Karpas-422 (cell line): ENCODE data around the gene DCTD. TPM values are rescaled to one million over a fixed set of nuclear protein-coding genes. Genes with fewer than 3 reads are reported as not detected.

Experiments
- DNase-seq: peaks from one replicate; pipeline ENCODE4 v3.0.0-alpha.2; 2015
- H2AFZ ChIP-seq: fragments of 200-600 bp; sonication (generic); 2 replicates; pipeline ENCODE4 v1.6.1; 2014; ENCODE audit warnings: antibody characterized with exemption, low read length, mixed read lengths
- H3K27ac ChIP-seq: fragments of 200-600 bp; sonication (generic); 2 replicates; pipeline ENCODE4 v1.5.1; 2014; ENCODE audit warnings: mild to moderate bottlenecking, low read length, moderate library complexity
- H3K27me3 ChIP-seq: fragments of 200-600 bp; sonication (generic); 2 replicates; pipeline ENCODE4 v1.6.1; 2014; ENCODE audit warnings: low read length, mixed read lengths
- H3K36me3 ChIP-seq: fragments of 200-600 bp; sonication (generic); 2 replicates; pipeline ENCODE4 v1.6.1; 2014; ENCODE audit warnings: low read length, mixed read lengths; ENCODE audit not compliant: insufficient read depth
- H3K4me1 ChIP-seq: fragments of 200-600 bp; sonication (generic); 2 replicates; pipeline ENCODE4 v1.6.1; 2014; ENCODE audit warnings: mild to moderate bottlenecking, low read length, mixed read lengths
- H3K4me2 ChIP-seq: fragments of 200-600 bp; sonication (generic); 2 replicates; pipeline ENCODE4 v1.6.1; 2014; ENCODE audit warnings: low read length, low read depth, mild to moderate bottlenecking; ENCODE audit not compliant: poor library complexity, severe bottlenecking
- H3K4me3 ChIP-seq: fragments of 200-600 bp; sonication (generic); 2 replicates; pipeline ENCODE4 v1.5.1; 2014; ENCODE audit warnings: mild to moderate bottlenecking, antibody characterized with exemption, low read length, mixed read lengths
- H3K79me2 ChIP-seq: fragments of 200-600 bp; sonication (generic); 2 replicates; pipeline ENCODE4 v1.6.1; 2014; ENCODE audit warnings: mild to moderate bottlenecking, low read length, mixed read lengths
- H3K9ac ChIP-seq: fragments of 200-600 bp; sonication (generic); 2 replicates; pipeline ENCODE4 v1.6.0; 2014; ENCODE audit warnings: low read length
- H3K9me2 ChIP-seq: fragments of 200-600 bp; sonication (generic), shearing (Covaris generic); replicated peaks from 2 replicates; pipeline ENCODE4 v1.6.0; 2014; ENCODE audit warnings: mild to moderate bottlenecking, low read length, moderate library complexity; ENCODE audit not compliant: insufficient read depth
- H3K9me3 ChIP-seq: fragments of 300-700, 200-600 bp; sonication (generic); 2 replicates; pipeline ENCODE4 v1.6.1; 2014; ENCODE audit warnings: low read length, mixed read lengths
- H4K20me1 ChIP-seq: fragments of 200-600 bp; sonication (generic); 2 replicates; pipeline ENCODE4 v1.6.1; 2014; ENCODE audit warnings: mild to moderate bottlenecking, antibody characterized with exemption, low read length, low read depth; ENCODE audit not compliant: insufficient read depth
- total RNA-seq: library from RNA; depleted of rRNA; stranded (reverse); fragments of >200 nt; shearing (Covaris generic); gene quantifications from 2 replicates; pipeline ENCODE4 v1.2.3, GENCODE V29; 2014; ENCODE audit warnings: low replicate concordance

Gene DCTD
- total RNA-seq, 1 experiment from 2014 or later = 12.1 TPM

GRCh38 chr4:182885738-182886077 is 31.5 kb downstream of the DCTD start:
- Histone ChIP-seq H3K4me2 (no peak overlapping the region), H3K27ac (no peak overlapping the region), H3K79me2 (no peaks in the 10 kb centered on the region), H3K4me3 (no peak overlapping the region), H3K27me3 (no peaks in the 10 kb centered on the region), H3K9ac (no peak overlapping the region), H2AFZ (no peak overlapping the region), H3K9me2 (no peaks in the 10 kb centered on the region), H3K9me3 (no peaks in the 10 kb centered on the region), H3K36me3 (no peaks in the 10 kb centered on the region), H3K4me1 (no peaks in the 10 kb centered on the region), H4K20me1 (no peaks in the 10 kb centered on the region)
- DNase-seq = no peak

GRCh38 chr4:182885022-182885737 is 32.0 kb downstream of the DCTD start:
- H3K4me1 ChIP-seq = no peaks in the 10 kb centered on the region
- no peaks in the 10 kb centered on the region for H3K9me2 ChIP-seq
- no peaks in the 10 kb centered on the region for H4K20me1 ChIP-seq
- H3K9me3 ChIP-seq = no peaks in the 10 kb centered on the region
- no peak overlapping the region for H3K9ac ChIP-seq
- H3K4me2 ChIP-seq = no peak overlapping the region
- H3K79me2 ChIP-seq = no peaks in the 10 kb centered on the region
- H3K27ac ChIP-seq = no peak overlapping the region
- H3K36me3 ChIP-seq = no peaks in the 10 kb centered on the region
- H3K4me3 ChIP-seq = no peak overlapping the region
- no peak for DNase-seq
- H3K27me3 ChIP-seq = no peaks in the 10 kb centered on the region
- no peak overlapping the region for H2AFZ ChIP-seq

GRCh38 chr4:182884040-182884439 is 33.1 kb downstream of the DCTD start:
- Histone ChIP-seq H3K27me3 (no peaks in the 10 kb centered on the region), H3K36me3 (no peaks in the 10 kb centered on the region), H3K4me1 (no peaks in the 10 kb centered on the region), H3K4me3 (no peak overlapping the region), H3K79me2 (no peaks in the 10 kb centered on the region), H3K27ac (no peak overlapping the region), H3K9me2 (no peaks in the 10 kb centered on the region), H2AFZ (no peak overlapping the region), H3K9me3 (no peaks in the 10 kb centered on the region), H3K9ac (no peak overlapping the region), H3K4me2 (no peak overlapping the region), H4K20me1 (no peaks in the 10 kb centered on the region)
- no peak for DNase-seq

- H2AFZ ChIP-seq = no peak overlapping the region
- no peaks in the 10 kb centered on the region for H3K27me3 ChIP-seq
- no peaks in the 10 kb centered on the region for H3K36me3 ChIP-seq
- no peak overlapping the region for H3K4me3 ChIP-seq
- no peaks in the 10 kb centered on the region for H3K4me1 ChIP-seq
- no peaks in the 10 kb centered on the region for H3K9me3 ChIP-seq
- no peaks in the 10 kb centered on the region for H3K9me2 ChIP-seq
- H4K20me1 ChIP-seq = no peaks in the 10 kb centered on the region
- H3K9ac ChIP-seq = no peak overlapping the region
- H3K4me2 ChIP-seq = no peak overlapping the region
- no peak for DNase-seq
- no peak overlapping the region for H3K27ac ChIP-seq
- no peaks in the 10 kb centered on the region for H3K79me2 ChIP-seq
Measured at GRCh38 chr4:182883351-182883750, 33.8 kb downstream of the DCTD start.

- no peak overlapping the region for H2AFZ ChIP-seq
- H3K79me2 ChIP-seq = no peaks in the 10 kb centered on the region
- no peak overlapping the region for H3K4me2 ChIP-seq
- no peak overlapping the region for H3K9ac ChIP-seq
- H3K4me3 ChIP-seq = no peak overlapping the region
- H3K4me1 ChIP-seq = no peaks in the 10 kb centered on the region
- H3K9me3 ChIP-seq = no peaks in the 10 kb centered on the region
- no peaks in the 10 kb centered on the region for H4K20me1 ChIP-seq
- no peak for DNase-seq
- H3K27ac ChIP-seq = no peak overlapping the region
- H3K27me3 ChIP-seq = no peaks in the 10 kb centered on the region
- no peaks in the 10 kb centered on the region for H3K36me3 ChIP-seq
- no peaks in the 10 kb centered on the region for H3K9me2 ChIP-seq
Measured at GRCh38 chr4:182881914-182882313, 35.3 kb downstream of the DCTD start.

GRCh38 chr4:182880387-182881356 is 36.5 kb downstream of the DCTD start:
- H3K4me2 ChIP-seq = no peak overlapping the region
- DNase-seq = no peak
- no peaks in the 10 kb centered on the region for H3K9me3 ChIP-seq
- H3K9me2 ChIP-seq = no peaks in the 10 kb centered on the region
- no peak overlapping the region for H2AFZ ChIP-seq
- H4K20me1 ChIP-seq = no peaks in the 10 kb centered on the region
- H3K36me3 ChIP-seq = no peaks in the 10 kb centered on the region
- H3K4me1 ChIP-seq = no peaks in the 10 kb centered on the region
- no peak overlapping the region for H3K9ac ChIP-seq
- no peak overlapping the region for H3K4me3 ChIP-seq
- H3K27me3 ChIP-seq = no peaks in the 10 kb centered on the region
- H3K79me2 ChIP-seq = no peaks in the 10 kb centered on the region
- H3K27ac ChIP-seq = no peak overlapping the region

- no peaks in the 10 kb centered on the region for H3K4me1 ChIP-seq
- H3K27me3 ChIP-seq = no peaks in the 10 kb centered on the region
- H4K20me1 ChIP-seq = no peaks in the 10 kb centered on the region
- H3K4me2 ChIP-seq = no peak overlapping the region
- no peaks in the 10 kb centered on the region for H3K9me2 ChIP-seq
- no peaks in the 10 kb centered on the region for H3K79me2 ChIP-seq
- H2AFZ ChIP-seq = no peak overlapping the region
- no peaks in the 10 kb centered on the region for H3K36me3 ChIP-seq
- DNase-seq = no peak
- no peaks in the 10 kb centered on the region for H3K9me3 ChIP-seq
- H3K4me3 ChIP-seq = no peak overlapping the region
- H3K27ac ChIP-seq = no peak overlapping the region
- no peak overlapping the region for H3K9ac ChIP-seq
Measured at GRCh38 chr4:182879913-182880312, 37.3 kb downstream of the DCTD start.

- Histone ChIP-seq H3K27me3 (no peaks in the 10 kb centered on the region), H3K4me3 (no peak overlapping the region), H3K4me1 (no peaks in the 10 kb centered on the region), H4K20me1 (no peaks in the 10 kb centered on the region), H3K36me3 (no peaks in the 10 kb centered on the region), H3K9ac (no peak overlapping the region), H2AFZ (no peak overlapping the region), H3K9me2 (no peaks in the 10 kb centered on the region), H3K9me3 (no peaks in the 10 kb centered on the region), H3K79me2 (no peaks in the 10 kb centered on the region), H3K4me2 (no peak overlapping the region), H3K27ac (no peak overlapping the region)
- no peak for DNase-seq
Measured at GRCh38 chr4:182878633-182879495, 38.3 kb downstream of the DCTD start.
